Upper lobe of left lung (tissue), 4 donors: ENCODE measurements around the gene CARD11.

Experiments used
- POLR2A ChIP-seq, 4 donors: fragments of 450-650 bp; IDR thresholded peaks; one replicate each; pipeline ENCODE4 v1.5.1; 2016 to 2017; ENCODE audit warnings: antibody characterized with exemption in 4 of 4, mild to moderate bottlenecking in 2 of 4
- POLR2AphosphoS5 ChIP-seq, 2 donors: sonication (generic); formaldehyde crosslinking; IDR thresholded peaks; one replicate each; pipeline ENCODE4 v1.5.1; 2017; ENCODE audit warnings: antibody characterized with exemption in 2 of 2
- TF ChIP-seq, protein P1 (sequence below), 6 experiments: fragments of 450-650 bp in 4 of 6; fragments of 200-600 bp in 2 of 6; sonication (generic) in 2 of 6; IDR thresholded peaks; one replicate each; pipeline ENCODE4 v1.5.1; 2016 to 2019; ENCODE audit warnings: antibody characterized with exemption in 6 of 6

GRCh38 chr7:2974093-2974819 is 69.4 kb downstream of the CARD11 start:
- TF ChIP-seq POLR2AphosphoS5 (IDR thresholded peaks at IDR 0.05) (no peak), POLR2A (IDR thresholded peaks at IDR 0.05) (no peak)
- TF ChIP-seq, protein P1, sequence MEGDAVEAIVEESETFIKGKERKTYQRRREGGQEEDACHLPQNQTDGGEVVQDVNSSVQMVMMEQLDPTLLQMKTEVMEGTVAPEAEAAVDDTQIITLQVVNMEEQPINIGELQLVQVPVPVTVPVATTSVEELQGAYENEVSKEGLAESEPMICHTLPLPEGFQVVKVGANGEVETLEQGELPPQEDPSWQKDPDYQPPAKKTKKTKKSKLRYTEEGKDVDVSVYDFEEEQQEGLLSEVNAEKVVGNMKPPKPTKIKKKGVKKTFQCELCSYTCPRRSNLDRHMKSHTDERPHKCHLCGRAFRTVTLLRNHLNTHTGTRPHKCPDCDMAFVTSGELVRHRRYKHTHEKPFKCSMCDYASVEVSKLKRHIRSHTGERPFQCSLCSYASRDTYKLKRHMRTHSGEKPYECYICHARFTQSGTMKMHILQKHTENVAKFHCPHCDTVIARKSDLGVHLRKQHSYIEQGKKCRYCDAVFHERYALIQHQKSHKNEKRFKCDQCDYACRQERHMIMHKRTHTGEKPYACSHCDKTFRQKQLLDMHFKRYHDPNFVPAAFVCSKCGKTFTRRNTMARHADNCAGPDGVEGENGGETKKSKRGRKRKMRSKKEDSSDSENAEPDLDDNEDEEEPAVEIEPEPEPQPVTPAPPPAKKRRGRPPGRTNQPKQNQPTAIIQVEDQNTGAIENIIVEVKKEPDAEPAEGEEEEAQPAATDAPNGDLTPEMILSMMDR (IDR thresholded peaks at IDR 0.05) = no peak
